ENCODE data around the gene MAN1A1.
"Not testable (repeated sequence)": the region's sequence is repeated elsewhere in the genome, so short reads cannot be mapped to it uniquely, and the experiment has no call there.

MAN1A1 gene

DNA sequence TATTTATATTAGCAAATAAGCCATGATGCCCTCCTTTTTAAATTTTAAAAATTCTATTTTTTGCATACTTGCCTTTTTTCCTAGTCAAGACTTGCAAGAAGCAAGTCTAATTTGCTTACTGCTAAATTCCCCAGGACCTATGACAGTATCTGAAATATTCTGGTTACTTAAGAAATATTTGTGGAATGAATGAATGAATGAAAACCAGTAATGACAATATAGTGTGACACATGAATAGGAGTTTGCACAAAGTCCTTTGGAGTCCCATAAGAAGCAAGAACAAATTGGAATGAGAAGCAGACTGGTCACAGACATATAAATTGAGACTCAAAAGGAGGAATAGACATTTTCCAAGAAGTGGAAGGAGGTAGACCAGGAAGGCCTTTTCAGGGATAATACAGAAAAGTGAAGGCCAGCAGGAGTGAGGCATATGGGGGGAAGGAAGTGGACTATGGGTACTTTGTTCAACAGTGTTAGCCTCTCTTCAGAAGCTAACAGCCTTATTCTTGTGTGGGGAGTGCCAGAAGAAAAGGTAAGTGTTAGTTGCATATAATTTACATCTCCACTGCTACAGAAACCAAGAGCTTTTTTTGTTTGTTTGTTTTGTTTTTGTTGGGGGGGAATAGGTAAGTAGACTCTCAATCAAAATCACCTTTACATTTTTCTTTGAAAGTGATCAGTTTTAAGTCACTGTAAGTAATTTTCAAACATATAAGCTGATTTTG, 177.5 kb downstream of the MAN1A1 start:
- H3K27ac Mint-ChIP-seq, result no peak overlapping the region
- TF ChIP-seq, protein P1, sequence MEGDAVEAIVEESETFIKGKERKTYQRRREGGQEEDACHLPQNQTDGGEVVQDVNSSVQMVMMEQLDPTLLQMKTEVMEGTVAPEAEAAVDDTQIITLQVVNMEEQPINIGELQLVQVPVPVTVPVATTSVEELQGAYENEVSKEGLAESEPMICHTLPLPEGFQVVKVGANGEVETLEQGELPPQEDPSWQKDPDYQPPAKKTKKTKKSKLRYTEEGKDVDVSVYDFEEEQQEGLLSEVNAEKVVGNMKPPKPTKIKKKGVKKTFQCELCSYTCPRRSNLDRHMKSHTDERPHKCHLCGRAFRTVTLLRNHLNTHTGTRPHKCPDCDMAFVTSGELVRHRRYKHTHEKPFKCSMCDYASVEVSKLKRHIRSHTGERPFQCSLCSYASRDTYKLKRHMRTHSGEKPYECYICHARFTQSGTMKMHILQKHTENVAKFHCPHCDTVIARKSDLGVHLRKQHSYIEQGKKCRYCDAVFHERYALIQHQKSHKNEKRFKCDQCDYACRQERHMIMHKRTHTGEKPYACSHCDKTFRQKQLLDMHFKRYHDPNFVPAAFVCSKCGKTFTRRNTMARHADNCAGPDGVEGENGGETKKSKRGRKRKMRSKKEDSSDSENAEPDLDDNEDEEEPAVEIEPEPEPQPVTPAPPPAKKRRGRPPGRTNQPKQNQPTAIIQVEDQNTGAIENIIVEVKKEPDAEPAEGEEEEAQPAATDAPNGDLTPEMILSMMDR (IDR thresholded peaks at IDR 0.05), result no peak
- peaks cover 6% of the 10 kb centered on the region for H3K36me3 Mint-ChIP-seq (ENCODE audit: low read depth)
- no peaks in the 10 kb centered on the region for H3K27me3 Mint-ChIP-seq (ENCODE audit: low read depth, poor library complexity)
- no peak for DNase-seq
- no peak overlapping the region for H3K4me3 Mint-ChIP-seq
- no peaks in the 10 kb centered on the region for H3K4me1 Mint-ChIP-seq
- no peaks in the 10 kb centered on the region for H3K9me3 Mint-ChIP-seq

DNA sequence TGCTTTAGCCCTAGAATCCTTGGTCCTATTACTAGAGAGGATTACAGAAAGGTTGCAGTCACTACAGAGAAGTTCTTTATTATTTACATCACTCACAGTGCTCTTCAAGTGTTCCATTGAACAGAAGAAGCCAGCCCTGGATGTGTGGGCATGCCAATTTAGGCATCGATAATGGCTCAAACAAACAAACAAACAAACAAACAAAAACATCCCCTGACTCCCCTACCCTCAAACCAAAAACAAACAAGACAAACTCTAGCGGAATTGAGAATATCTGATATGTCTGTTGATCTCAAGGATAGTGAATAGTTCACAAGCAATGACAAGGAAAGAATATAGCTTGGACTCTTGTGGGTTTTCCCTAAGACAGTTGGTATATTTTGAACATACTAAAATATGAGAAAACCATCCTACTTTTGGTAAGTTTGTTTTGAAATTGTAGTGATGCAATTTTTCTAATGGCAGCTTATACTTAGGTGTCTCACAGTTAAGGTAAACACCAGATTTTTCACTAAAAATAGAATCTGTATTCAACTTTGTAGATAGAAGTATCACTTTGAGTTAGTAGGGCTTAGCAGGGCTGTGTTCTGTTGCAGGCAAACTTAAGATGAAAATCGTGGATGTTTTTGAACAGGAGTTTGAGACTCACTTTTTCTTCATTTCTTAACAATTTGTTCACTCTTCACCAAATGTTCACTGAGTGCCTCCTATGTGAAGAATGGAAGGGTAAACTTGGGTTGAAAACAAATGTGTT, 178.3 kb downstream of the MAN1A1 start:
- Mint-ChIP-seq H3K36me3 (ENCODE audit: low read depth) (peaks cover 4% of the 10 kb centered on the region), H3K9me3 (no peaks in the 10 kb centered on the region), H3K4me1 (no peaks in the 10 kb centered on the region), H3K4me3 (no peak overlapping the region), H3K27me3 (ENCODE audit: low read depth, poor library complexity) (peaks cover 4% of the 10 kb centered on the region), H3K27ac (no peak overlapping the region)
- TF ChIP-seq, protein P1 (IDR thresholded peaks at IDR 0.05), result no peak
- DNase-seq, result no peak

DNA sequence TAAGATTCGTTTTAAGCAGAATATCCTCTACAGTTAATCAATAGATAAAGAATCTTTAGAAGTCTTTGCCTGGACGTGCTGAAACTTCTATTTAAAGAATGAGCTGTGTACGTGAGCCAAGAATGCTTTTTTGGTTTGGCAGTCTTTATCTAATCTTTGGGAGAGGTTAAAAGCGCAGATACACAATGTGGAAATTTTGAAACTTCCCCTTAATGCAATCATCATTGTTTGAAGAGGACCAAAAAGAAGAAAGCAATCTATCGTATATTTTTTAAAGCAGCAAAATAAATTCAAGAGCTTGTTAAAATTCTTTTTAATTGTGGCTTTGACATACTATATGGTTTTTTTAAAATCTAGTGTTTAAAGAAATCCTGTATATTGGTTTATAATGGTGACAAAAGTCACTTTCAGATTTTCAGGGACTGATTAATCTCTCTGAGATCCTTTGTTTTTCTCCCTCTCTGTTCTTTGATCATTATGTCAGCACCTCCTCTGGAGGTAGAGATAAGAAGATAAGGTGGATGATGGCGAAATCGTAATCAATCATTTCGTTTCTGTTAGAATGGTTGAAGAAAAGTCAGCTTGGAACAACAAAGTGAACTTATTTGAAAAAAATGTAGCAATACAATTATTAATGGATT, 179.0 kb downstream of the MAN1A1 start:
- Mint-ChIP-seq H3K27me3 (ENCODE audit: low read depth, poor library complexity) (peaks cover 5% of the 10 kb centered on the region), H3K36me3 (ENCODE audit: low read depth) (no peaks in the 10 kb centered on the region), H3K4me1 (no peaks in the 10 kb centered on the region), H3K9me3 (no peaks in the 10 kb centered on the region), H3K4me3 (no peak overlapping the region), H3K27ac (no peak overlapping the region)
- no peak for DNase-seq
- TF ChIP-seq, protein P1 (IDR thresholded peaks at IDR 0.05), result no peak

DNA sequence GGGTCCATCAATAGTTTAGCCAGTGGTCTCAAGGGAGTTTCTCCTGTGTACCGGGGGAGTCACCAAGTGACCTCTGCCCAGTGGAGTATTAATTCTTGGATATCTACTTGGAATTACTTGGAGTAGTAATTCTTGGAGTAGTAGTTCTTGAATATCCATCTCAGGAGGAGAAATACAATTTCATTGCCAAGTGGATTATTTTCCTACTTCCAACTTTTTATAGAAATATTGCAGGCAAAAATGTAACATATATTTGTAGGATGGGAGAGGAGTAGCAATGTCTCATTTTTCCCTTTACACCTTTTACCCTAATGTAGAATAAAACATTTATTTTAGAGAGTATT, 179.5 kb downstream of the MAN1A1 start:
- DNase-seq, result no peak
- H3K9me3 Mint-ChIP-seq, result no peaks in the 10 kb centered on the region
- no peak overlapping the region for H3K4me3 Mint-ChIP-seq
- TF ChIP-seq, protein P1 (IDR thresholded peaks at IDR 0.05), result no peak
- H3K36me3 Mint-ChIP-seq (ENCODE audit: low read depth), result no peaks in the 10 kb centered on the region
- H3K27ac Mint-ChIP-seq, result no peak overlapping the region
- peaks cover 5% of the 10 kb centered on the region for H3K27me3 Mint-ChIP-seq (ENCODE audit: low read depth, poor library complexity)
- no peaks in the 10 kb centered on the region for H3K4me1 Mint-ChIP-seq

DNA sequence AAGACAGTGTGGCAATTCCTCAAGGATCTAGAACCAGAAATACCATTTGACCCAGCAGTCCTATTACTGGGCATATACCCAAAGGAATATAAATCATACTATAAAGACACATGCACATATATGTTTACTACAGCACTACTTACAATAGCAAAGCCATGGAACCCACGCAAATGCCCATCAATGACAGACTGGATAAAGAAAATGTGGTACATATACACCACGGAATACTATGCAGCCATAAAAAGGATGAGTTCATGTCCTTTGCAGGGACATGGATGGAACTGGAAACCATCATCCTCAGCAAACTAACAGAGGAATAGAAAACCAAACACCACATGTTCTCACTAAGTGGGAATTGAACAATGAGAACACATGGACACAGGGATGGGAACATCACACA, 180.2 kb downstream of the MAN1A1 start:
- not testable (repeated sequence) for H3K4me3 Mint-ChIP-seq; H3K4me1 Mint-ChIP-seq; H3K36me3 Mint-ChIP-seq (ENCODE audit: low read depth); H3K9me3 Mint-ChIP-seq; H3K27me3 Mint-ChIP-seq (ENCODE audit: low read depth, poor library complexity); H3K27ac Mint-ChIP-seq; DNase-seq

DNA sequence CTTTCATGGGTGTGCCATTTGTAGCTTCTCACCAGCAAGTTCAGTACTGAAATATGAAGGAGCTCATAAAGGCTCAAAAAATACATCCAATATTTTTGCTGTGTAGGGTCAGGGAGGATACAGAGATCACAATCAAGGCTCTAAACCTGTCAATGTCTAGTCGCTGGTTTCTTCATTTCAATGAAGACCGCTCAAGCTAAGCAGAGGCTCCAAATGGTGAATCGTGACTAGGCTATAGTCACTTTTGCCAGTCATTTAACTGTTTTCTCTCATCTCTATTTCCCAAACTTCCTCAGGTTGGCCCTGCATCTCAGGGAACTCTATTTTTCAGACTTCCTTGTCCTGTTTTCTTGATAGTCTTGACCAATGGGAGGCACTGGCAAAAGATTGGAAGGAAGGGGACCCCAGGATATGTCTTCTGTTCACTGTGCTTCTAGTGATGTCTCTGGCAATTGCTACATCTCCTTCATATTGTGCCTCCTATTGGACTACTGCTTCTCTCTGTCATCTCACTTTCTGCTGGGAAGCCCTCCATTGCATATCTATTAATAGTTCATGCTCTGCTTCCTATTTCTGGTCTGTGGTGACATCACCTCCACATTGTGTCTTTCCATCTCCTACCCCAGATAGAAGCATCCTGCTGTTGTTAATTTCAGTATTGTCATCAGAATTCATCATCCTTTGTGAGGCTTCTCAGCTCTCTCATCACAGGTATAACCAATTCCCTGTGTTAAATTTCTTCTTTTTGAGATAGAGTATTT, 183.4 kb downstream of the MAN1A1 start:
- no peak overlapping the region for H3K4me3 Mint-ChIP-seq
- peaks cover 5% of the 10 kb centered on the region for H3K27me3 Mint-ChIP-seq (ENCODE audit: low read depth, poor library complexity)
- TF ChIP-seq, protein P1 (IDR thresholded peaks at IDR 0.05), result no peak
- no peaks in the 10 kb centered on the region for H3K4me1 Mint-ChIP-seq
- no peaks in the 10 kb centered on the region for H3K36me3 Mint-ChIP-seq (ENCODE audit: low read depth)
- H3K27ac Mint-ChIP-seq, result no peak overlapping the region
- no peak for DNase-seq
- no peaks in the 10 kb centered on the region for H3K9me3 Mint-ChIP-seq
